Tibial nerve (tissue), 4 donors: ENCODE measurements around the gene SPATA17.

Source experiments
- EP300 ChIP-seq, 2 donors: sonication (generic); formaldehyde crosslinking; IDR thresholded peaks; one replicate each; pipeline ENCODE4 v1.6.1; 2017; ENCODE audit warnings: antibody characterized with exemption in 2 of 2, mild to moderate bottlenecking in 1 of 2
- POLR2A ChIP-seq, 2 donors: fragments of 450-650 bp; IDR thresholded peaks; one replicate each; pipeline ENCODE4 v1.6.1; 2017; ENCODE audit warnings: antibody characterized with exemption in 2 of 2, mild to moderate bottlenecking in 2 of 2, moderate library complexity in 2 of 2
- TF ChIP-seq, protein P1 (sequence below), 5 experiments: fragments of 200-600 bp in 3 of 5; fragments of 450-650 bp in 2 of 5; sonication (generic) in 3 of 5; IDR thresholded peaks; one replicate each; pipeline ENCODE4 v1.5.1; 2016 to 2019; ENCODE audit warnings: antibody characterized with exemption in 5 of 5, mild to moderate bottlenecking in 3 of 5, moderate library complexity in 2 of 5

DNA sequence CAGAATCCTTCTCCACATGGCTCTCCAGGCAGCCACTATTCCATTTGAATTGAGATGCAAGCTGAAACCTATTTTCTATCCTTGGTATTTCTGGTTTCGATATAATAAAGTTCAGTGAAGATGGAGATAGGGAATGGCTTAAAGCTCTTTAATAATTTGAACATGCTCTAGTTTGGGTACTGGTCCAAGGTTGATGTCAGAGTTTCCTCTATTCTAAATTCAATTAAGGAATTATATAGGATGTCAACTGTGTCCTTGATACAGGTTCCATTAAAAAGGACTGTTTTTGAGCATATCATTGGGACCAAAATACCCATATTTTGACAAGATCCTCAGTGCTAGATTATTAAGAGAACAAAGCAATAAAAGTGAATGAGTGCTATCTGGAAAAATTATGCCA is 245.3 kb downstream of the SPATA17 start:
- TF ChIP-seq, protein P1, sequence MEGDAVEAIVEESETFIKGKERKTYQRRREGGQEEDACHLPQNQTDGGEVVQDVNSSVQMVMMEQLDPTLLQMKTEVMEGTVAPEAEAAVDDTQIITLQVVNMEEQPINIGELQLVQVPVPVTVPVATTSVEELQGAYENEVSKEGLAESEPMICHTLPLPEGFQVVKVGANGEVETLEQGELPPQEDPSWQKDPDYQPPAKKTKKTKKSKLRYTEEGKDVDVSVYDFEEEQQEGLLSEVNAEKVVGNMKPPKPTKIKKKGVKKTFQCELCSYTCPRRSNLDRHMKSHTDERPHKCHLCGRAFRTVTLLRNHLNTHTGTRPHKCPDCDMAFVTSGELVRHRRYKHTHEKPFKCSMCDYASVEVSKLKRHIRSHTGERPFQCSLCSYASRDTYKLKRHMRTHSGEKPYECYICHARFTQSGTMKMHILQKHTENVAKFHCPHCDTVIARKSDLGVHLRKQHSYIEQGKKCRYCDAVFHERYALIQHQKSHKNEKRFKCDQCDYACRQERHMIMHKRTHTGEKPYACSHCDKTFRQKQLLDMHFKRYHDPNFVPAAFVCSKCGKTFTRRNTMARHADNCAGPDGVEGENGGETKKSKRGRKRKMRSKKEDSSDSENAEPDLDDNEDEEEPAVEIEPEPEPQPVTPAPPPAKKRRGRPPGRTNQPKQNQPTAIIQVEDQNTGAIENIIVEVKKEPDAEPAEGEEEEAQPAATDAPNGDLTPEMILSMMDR (IDR thresholded peaks at IDR 0.05), result no peak
- TF ChIP-seq POLR2A (IDR thresholded peaks at IDR 0.05) (no peak), EP300 (IDR thresholded peaks at IDR 0.05) (no peak)
